HG02571 (cell line): ENCODE measurements around the gene COX6A1.
"Not testable (repeated sequence)": the region's sequence is repeated elsewhere in the genome, so short reads cannot be mapped to it uniquely, and the experiment has no call there.

Experiments
- ATAC-seq: cut with Tn5 transposase; IDR thresholded peaks from one replicate; pipeline ENCODE4 v1.9.1; 2021; ENCODE audit warnings: mild to moderate bottlenecking, moderate library complexity; ENCODE audit not compliant: unreplicated experiment

Gene COX6A1

GRCh38 chr12:120425797-120426196 is 12.1 kb upstream of the COX6A1 start:
- ATAC-seq = no peak

GRCh38 chr12:120428597-120429229 is 9.2 kb upstream of the COX6A1 start:
- ATAC-seq = no peak

- ATAC-seq = no peak
Observed at GRCh38 chr12:120429368-120429767, 8.5 kb upstream of the COX6A1 start.

- ATAC-seq = no peak
Observed at GRCh38 chr12:120432772-120433525, 5.0 kb upstream of the COX6A1 start.

- ATAC-seq = no peak
Observed at GRCh38 chr12:120438495-120439198, 734 bp downstream of the COX6A1 start.

GRCh38 chr12:120439646-120440247 is 1.8 kb downstream of the COX6A1 start:
- no peak for ATAC-seq

GRCh38 chr12:120444676-120445075 is 6.8 kb downstream of the COX6A1 start:
- ATAC-seq = no peak

GRCh38 chr12:120445911-120446843 is 8.3 kb downstream of the COX6A1 start, which contains the start of the genes GATC and TRIAP1:
TSS of gene GATC (plus strand) at chr12:120446444. CDS start at chr12:120446481, 37 bp downstream.
TSS of gene TRIAP1 (minus strand) at chr12:120446384. CDS start at chr12:120446372, 12 bp downstream.
- peak; percentile 84 for ATAC-seq

- ATAC-seq = not testable (repeated sequence)
Observed at GRCh38 chr12:120446844-120447178, 8.9 kb downstream of the COX6A1 start.

- no peak for ATAC-seq
Observed at GRCh38 chr12:120447992-120448391, 10.1 kb downstream of the COX6A1 start.

- not testable (repeated sequence) for ATAC-seq
Observed at GRCh38 chr12:120452524-120452923, 14.6 kb downstream of the COX6A1 start.

- no peak for ATAC-seq
Observed at GRCh38 chr12:120453060-120453750, 15.3 kb downstream of the COX6A1 start.

- ATAC-seq = no peak
Observed at GRCh38 chr12:120453977-120454376, 16.1 kb downstream of the COX6A1 start.

GRCh38 chr12:120455302-120455701 is 17.4 kb downstream of the COX6A1 start:
- ATAC-seq = no peak

GRCh38 chr12:120457133-120457532 is 19.2 kb downstream of the COX6A1 start:
- ATAC-seq = no peak

- no peak for ATAC-seq
Observed at GRCh38 chr12:120460157-120460556, 22.2 kb downstream of the COX6A1 start.

GRCh38 chr12:120462099-120462640 is 24.3 kb downstream of the COX6A1 start:
- ATAC-seq = no peak

- no peak for ATAC-seq
Observed at GRCh38 chr12:120463712-120464111, 25.8 kb downstream of the COX6A1 start.

- ATAC-seq = no peak
Observed at GRCh38 chr12:120465756-120466155, 27.8 kb downstream of the COX6A1 start.
